OCI-LY1 (cell line): Measurements from ENCODE around the gene STPG4.

Experiments used
- H2AFZ ChIP-seq: fragments of 200-600 bp; sonication (generic), shearing (Covaris generic); 2 replicates; pipeline ENCODE4 v1.6.0; 2014; ENCODE audit warnings: antibody characterized with exemption, mild to moderate bottlenecking, low read length
- H3F3A ChIP-seq: fragments of 200-600 bp; sonication (generic), shearing (Covaris generic); 2 replicates; pipeline ENCODE4 v1.6.0; 2014; ENCODE audit warnings: mild to moderate bottlenecking, antibody characterized with exemption, low read length, moderate library complexity; ENCODE audit not compliant: insufficient read depth
- H3K27ac ChIP-seq: fragments of 200-600 bp; sonication (generic); 2 replicates; pipeline ENCODE4 v1.5.1; 2014; ENCODE audit warnings: low read length, mixed run types, mild to moderate bottlenecking, low read depth; ENCODE audit not compliant: poor library complexity, severe bottlenecking
- H3K27me3 ChIP-seq: fragments of 200-600 bp; sonication (generic); 2 replicates; pipeline ENCODE4 v1.6.0; 2014; ENCODE audit warnings: antibody characterized with exemption, mild to moderate bottlenecking, low read length, moderate library complexity; ENCODE audit not compliant: insufficient read depth
- H3K36me3 ChIP-seq: fragments of 200-600 bp; sonication (generic); 2 replicates; pipeline ENCODE4 v1.6.1; 2014; ENCODE audit warnings: mild to moderate bottlenecking, antibody characterized with exemption, low read length, moderate library complexity, mixed read lengths; ENCODE audit not compliant: insufficient read depth
- H3K4me1 ChIP-seq: fragments of 200-600 bp; sonication (generic); 2 replicates; pipeline ENCODE4 v1.5.1; 2014; ENCODE audit warnings: mild to moderate bottlenecking, low read length, moderate library complexity; ENCODE audit not compliant: insufficient read depth, severe bottlenecking
- H3K4me2 ChIP-seq: fragments of 200-600 bp; sonication (generic), shearing (Covaris generic); 2 replicates; pipeline ENCODE4 v1.6.1; 2014; ENCODE audit warnings: low read length
- H3K4me3 ChIP-seq: fragments of 200-600 bp; sonication (generic); 2 replicates; pipeline ENCODE4 v1.5.1; 2014; ENCODE audit warnings: low read length, low read depth, mild to moderate bottlenecking, mixed read lengths; ENCODE audit not compliant: poor library complexity, severe bottlenecking
- H3K79me2 ChIP-seq: fragments of 200-600 bp; shearing (Covaris generic); 2 replicates; pipeline ENCODE4 v1.6.1; 2016; ENCODE audit warnings: mixed run types, low read length, mixed read lengths; ENCODE audit not compliant: insufficient read depth
- H3K9ac ChIP-seq: fragments of 200-600 bp; sonication (generic), shearing (Covaris generic); 2 replicates; pipeline ENCODE4 v1.6.1; 2014; ENCODE audit warnings: mild to moderate bottlenecking, low read length, mixed read lengths
- H3K9me2 ChIP-seq: fragments of 200-600 bp; sonication (generic), shearing (Covaris generic); 2 replicates; pipeline ENCODE4 v1.6.1; 2014; ENCODE audit warnings: low read depth, mild to moderate bottlenecking, low read length, mixed read lengths
- H3K9me3 ChIP-seq: fragments of 200-600 bp; shearing (Covaris generic); 2 replicates; pipeline ENCODE4 v1.6.1; 2014; ENCODE audit warnings: low read length, mixed read lengths
- H4K20me1 ChIP-seq: fragments of 200-600 bp; sonication (generic), shearing (Covaris generic); 2 replicates; pipeline ENCODE4 v1.6.0; 2016; ENCODE audit warnings: mild to moderate bottlenecking, low read length; ENCODE audit not compliant: insufficient read depth
- EZH2 ChIP-seq: fragments of 200-600 bp; sonication (generic), shearing (Covaris generic); IDR thresholded peaks from 2 replicates; pipeline ENCODE4 v1.8.0; 2017; ENCODE audit warnings: borderline replicate concordance, mixed run types, mild to moderate bottlenecking, antibody characterized with exemption, low read length, moderate library complexity, mixed read lengths
- TF ChIP-seq, protein P1 (sequence below): fragments of 200-600 bp; sonication (generic), shearing (Covaris generic); IDR thresholded peaks from 2 replicates; pipeline ENCODE4 v1.5.1; 2017; ENCODE audit warnings: mild to moderate bottlenecking, antibody characterized with exemption, low read length, moderate library complexity, mixed read lengths

Gene STPG4

GRCh38 chr2:47196046-47196445, 40.9 kb upstream of the STPG4 start:
- Histone ChIP-seq H3K9me2 (no peaks in the 10 kb centered on the region), H3K4me2 (no peak overlapping the region), H3K79me2 (no peaks in the 10 kb centered on the region), H3K9me3 (no peaks in the 10 kb centered on the region), H3K4me1 (no peaks in the 10 kb centered on the region), H3K9ac (no peak overlapping the region), H3K27ac (no peak overlapping the region), H2AFZ (no peak overlapping the region), H3K27me3 (no peaks in the 10 kb centered on the region; the same call in 1 of the 2 replicates), H3K36me3 (no peaks in the 10 kb centered on the region), H3K4me3 (no peak overlapping the region), H4K20me1 (no peaks in the 10 kb centered on the region), H3F3A (no peaks in the 10 kb centered on the region)
- TF ChIP-seq, protein P1, sequence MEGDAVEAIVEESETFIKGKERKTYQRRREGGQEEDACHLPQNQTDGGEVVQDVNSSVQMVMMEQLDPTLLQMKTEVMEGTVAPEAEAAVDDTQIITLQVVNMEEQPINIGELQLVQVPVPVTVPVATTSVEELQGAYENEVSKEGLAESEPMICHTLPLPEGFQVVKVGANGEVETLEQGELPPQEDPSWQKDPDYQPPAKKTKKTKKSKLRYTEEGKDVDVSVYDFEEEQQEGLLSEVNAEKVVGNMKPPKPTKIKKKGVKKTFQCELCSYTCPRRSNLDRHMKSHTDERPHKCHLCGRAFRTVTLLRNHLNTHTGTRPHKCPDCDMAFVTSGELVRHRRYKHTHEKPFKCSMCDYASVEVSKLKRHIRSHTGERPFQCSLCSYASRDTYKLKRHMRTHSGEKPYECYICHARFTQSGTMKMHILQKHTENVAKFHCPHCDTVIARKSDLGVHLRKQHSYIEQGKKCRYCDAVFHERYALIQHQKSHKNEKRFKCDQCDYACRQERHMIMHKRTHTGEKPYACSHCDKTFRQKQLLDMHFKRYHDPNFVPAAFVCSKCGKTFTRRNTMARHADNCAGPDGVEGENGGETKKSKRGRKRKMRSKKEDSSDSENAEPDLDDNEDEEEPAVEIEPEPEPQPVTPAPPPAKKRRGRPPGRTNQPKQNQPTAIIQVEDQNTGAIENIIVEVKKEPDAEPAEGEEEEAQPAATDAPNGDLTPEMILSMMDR: no peak
- no peak for TF ChIP-seq EZH2

GRCh38 chr2:47195148-47195547, 40.0 kb upstream of the STPG4 start:
- no peaks in the 10 kb centered on the region for H3K9me2 ChIP-seq
- no peak overlapping the region for H3K27ac ChIP-seq

GRCh38 chr2:47194410-47194809, 39.3 kb upstream of the STPG4 start:
- no peak overlapping the region for H2AFZ ChIP-seq
- H3K4me1 ChIP-seq: no peaks in the 10 kb centered on the region
- no peaks in the 10 kb centered on the region for H3K9me3 ChIP-seq
- H3K9me2 ChIP-seq: no peaks in the 10 kb centered on the region
- TF ChIP-seq, protein P1: no peak
- TF ChIP-seq EZH2: no peak
- H3F3A ChIP-seq: no peaks in the 10 kb centered on the region
- H3K4me3 ChIP-seq: no peak overlapping the region
- no peaks in the 10 kb centered on the region for H3K79me2 ChIP-seq
- H3K27me3 ChIP-seq: no peaks in the 10 kb centered on the region; the same call in 1 of the 2 replicates
- no peak overlapping the region for H3K27ac ChIP-seq
- no peaks in the 10 kb centered on the region for H4K20me1 ChIP-seq
- H3K9ac ChIP-seq: no peak overlapping the region
- H3K4me2 ChIP-seq: no peak overlapping the region
- no peaks in the 10 kb centered on the region for H3K36me3 ChIP-seq

More at GRCh38 chr2:47195148-47195547, 40.0 kb upstream of the STPG4 start:
- no peaks in the 10 kb centered on the region for H3K79me2 ChIP-seq
- no peaks in the 10 kb centered on the region for H3K4me1 ChIP-seq
- H2AFZ ChIP-seq: no peak overlapping the region
- no peaks in the 10 kb centered on the region for H3F3A ChIP-seq
- H3K4me2 ChIP-seq: no peak overlapping the region
- H3K9ac ChIP-seq: no peak overlapping the region
- no peaks in the 10 kb centered on the region; the same call in 1 of the 2 replicates for H3K27me3 ChIP-seq
- no peak overlapping the region for H3K4me3 ChIP-seq
- H3K9me3 ChIP-seq: no peaks in the 10 kb centered on the region
- no peaks in the 10 kb centered on the region for H4K20me1 ChIP-seq
- H3K36me3 ChIP-seq: no peaks in the 10 kb centered on the region
- no peak for TF ChIP-seq EZH2
- TF ChIP-seq, protein P1: no peak
